Measurements from ENCODE around the gene GDPD3.
"Not testable (repeated sequence)": the region's sequence is repeated elsewhere in the genome, so short reads cannot be mapped to it uniquely, and the experiment has no call there.

The GDPD3 gene, protein sequence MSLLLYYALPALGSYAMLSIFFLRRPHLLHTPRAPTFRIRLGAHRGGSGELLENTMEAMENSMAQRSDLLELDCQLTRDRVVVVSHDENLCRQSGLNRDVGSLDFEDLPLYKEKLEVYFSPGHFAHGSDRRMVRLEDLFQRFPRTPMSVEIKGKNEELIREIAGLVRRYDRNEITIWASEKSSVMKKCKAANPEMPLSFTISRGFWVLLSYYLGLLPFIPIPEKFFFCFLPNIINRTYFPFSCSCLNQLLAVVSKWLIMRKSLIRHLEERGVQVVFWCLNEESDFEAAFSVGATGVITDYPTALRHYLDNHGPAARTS

DNA sequence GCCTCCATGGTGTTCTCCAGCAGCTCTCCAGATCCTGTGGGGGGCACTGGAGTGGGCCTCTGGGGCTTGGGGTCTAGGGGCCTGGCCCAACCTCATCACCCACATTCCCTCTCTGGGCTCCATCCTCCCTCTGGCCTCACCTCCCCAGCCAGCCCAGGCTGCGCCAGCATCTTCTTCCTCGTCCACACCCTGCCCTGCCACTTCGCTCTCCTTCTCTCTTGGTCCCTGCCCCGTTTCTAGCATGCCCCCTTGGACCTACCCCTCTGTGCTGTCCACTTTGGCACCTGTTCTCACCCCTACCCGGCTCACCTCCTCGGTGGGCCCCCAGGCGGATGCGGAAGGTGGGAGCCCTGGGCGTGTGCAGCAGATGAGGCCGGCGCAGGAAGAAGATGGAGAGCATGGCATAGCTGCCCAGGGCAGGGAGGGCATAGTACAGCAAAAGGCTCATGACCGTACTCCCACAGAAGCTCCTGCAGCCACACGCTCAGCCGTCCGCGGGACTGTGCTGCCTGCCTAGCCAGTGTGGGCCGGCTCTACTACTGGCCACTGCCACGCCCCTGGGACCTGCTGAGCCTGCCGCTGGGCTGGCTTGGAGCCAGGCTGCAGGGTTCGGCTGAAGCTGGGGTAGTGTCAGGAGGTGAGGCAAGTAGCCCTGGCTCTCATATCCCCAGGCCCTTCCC, at the start of gene GDPD3:
GDPD3 (minus strand) TSS at position 507 of the 680 bp plus-strand sequence; CDS start at position 448, 59 bp downstream.
- DNase-seq: no peak

DNA sequence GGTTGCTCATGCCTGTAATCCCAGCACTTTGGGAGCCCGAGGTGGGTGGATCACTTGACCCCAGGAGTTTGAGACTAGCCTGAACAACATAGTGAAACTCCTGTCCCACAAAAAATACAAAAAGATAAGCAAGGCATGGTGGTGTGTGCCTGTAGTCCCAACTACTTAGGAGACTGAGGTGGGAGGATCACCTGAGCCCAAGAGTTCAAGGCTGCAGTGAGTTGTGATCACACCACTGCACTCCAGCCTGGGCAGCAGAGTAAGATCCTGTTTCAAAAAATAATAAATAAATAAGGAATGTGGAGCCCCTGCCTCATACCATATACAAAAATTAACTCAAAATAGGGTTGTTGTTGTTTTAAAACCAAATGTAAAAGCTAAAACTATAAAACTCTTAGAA, 43.9 kb upstream of the GDPD3 start:
- no peak for DNase-seq

DNA sequence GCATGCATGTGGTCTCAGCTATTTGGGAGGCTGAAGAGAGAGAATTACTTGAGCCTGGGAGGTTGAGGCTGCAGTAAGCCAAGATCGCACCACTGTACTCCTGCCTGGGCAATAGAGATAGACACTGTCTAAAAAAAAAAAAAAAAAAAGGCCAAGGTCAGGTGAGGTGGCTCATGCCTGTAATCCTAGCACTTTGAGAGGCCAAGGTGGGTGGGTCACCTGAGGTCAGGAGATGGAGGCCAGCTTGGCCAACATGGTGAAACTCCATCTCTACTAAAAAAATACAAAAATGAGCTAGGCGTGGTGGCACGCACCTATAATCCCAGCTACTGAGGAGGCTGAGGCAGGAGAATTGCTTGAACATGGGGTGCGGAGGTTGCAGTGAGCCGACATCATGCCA, 41.9 kb upstream of the GDPD3 start:
- DNase-seq: no peak

DNA sequence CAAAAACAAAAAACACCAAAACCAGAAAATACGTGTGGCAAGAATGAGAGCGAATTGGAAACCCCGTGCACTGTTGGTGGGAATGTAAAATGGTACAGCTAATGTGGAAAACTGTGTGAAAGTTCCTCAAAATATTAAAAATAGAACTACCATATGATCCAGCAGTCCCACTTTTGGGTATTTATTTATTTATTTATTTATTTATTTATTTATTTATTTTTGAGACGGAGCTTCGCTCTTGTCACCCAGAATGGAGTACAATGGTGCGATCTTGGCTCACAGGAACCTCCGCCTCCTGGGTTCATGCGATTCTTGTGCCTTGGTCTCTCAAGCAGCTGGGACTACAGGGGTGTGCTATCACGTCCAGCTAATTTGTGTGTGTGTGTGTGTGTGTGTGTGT, 39.2 kb upstream of the GDPD3 start:
- DNase-seq: no peak

DNA sequence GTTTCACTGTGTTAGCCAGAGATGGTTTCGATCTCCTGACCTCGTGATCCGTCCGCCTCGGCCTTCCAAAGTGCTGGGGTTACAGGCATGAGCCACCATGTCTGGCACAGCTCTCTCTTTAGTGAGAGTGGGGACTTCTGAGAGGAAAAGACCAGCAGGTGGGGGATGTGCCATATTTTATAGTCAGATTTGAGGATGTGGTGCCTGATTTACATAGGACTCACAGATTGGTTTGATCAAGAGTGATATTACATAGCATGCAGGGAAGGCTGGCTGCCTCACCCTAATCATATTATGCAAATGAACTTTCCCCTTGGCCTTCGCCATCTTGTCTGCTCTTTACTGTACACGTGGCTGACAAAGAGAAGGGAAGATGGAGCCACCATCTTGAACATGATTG, 37.8 kb upstream of the GDPD3 start:
- DNase-seq: no peak

DNA sequence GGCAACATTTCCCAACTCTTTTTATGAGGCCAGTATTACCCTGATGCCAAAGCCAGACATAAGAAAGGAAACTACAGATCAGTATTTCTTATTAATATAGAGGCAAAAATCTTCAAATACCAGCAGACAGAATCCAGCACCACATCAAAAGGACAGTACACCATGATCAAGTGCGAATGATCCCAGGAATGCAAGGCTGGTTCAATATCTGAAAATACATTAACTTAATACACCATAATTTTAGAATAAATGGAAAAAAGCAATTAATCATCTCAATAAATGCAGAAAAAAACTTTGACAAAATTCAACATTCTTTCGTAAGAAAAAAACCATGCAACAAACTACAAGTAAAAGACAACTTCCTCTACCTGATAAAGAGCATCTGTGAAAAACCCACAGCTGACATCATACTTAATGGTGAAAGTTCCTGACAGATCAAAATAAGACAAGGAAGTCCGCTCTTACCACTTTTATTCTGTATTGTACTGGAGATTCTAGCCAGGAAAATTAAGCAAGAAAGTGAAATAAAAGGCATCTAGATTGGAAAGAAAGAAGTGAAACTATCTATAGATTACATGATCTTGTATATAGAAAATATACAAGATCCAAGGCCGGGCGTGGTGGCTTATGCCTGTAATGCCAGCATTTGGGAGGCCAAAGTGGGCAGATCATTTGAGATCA, 36.1 kb upstream of the GDPD3 start:
- no peak for DNase-seq

DNA sequence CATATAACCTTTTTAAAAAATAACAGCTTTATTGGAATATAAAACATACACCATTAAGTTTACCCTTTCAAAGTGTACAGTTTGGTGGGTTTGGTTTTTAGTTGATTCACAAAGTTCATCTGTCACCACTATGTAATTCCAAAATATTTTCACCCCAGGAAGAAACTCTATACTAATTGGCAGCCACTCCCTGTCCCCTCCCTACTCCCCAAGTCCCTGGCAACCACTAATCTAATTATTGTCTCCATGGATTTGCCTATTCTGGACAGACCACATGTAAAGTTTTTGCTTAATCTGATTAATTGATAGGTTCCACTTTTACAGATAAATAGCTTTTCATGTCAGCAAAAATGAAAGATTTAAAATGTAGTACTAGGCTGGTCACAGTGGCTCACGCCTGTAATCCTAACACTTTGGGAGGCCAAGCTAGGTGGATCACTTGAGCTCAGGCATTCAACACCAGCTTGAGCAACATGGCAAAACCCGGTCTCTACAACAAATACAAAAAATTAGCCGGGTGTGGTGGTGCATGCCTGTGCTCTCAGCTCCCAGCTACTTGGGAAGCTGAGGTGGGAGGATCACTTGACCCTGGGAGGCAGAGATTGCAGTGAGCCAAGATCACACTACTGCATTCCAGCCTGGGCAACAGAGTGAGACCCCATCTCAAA, 34.6 kb upstream of the GDPD3 start:
- no peak for DNase-seq

DNA sequence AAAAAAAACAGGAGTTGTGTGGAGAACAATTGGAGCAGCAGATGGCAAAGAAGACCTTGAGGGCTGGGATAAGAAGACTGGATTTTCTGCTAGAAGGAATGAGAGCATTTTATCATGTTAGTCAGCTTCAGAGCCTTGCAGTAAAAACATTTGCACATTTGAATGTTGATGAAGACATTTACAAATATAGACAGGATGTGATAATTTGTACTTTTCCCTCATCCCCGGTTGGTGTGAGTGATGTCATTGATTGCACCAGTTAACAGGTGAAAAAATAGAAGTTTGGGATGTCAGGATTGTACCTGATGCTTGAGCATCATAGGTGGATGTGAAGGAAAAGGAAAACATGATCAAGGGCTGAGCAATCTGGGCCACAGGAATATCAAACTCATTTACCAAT, 32.3 kb upstream of the GDPD3 start:
- no peak for DNase-seq

DNA sequence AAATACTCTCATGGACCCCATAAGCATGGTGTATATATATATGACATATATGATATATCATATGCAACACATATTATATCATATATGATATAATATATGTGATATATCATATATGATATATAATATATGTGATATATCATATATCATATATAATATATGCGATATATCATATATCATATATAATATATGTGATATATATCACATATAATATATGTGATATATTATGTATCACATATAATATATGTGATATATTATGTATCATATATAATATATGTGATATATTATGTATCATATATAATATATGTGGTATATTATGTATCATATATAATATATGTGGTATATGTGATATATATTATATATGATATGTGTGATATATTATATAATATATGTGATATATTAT, 31.6 kb upstream of the GDPD3 start:
- no peak for DNase-seq

DNA sequence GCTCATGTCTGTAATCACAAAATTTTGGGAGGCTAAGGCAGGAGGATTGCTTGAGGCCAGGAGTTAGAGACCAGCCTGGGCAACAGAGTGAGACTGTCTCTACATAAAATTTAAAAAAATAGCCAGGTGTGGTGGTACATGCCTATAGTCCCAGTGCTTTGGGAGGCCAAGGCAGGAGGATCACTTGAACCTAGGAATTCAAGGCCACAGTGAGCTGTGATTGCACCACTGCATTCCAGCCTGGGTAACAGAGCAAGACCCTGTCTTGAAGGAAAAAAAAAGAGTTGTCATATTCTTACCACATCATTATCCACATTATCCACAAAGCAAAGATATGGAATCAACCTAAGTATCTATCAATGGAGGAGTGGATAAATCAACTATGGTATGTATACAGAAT, 30.7 kb upstream of the GDPD3 start:
- no peak for DNase-seq

DNA sequence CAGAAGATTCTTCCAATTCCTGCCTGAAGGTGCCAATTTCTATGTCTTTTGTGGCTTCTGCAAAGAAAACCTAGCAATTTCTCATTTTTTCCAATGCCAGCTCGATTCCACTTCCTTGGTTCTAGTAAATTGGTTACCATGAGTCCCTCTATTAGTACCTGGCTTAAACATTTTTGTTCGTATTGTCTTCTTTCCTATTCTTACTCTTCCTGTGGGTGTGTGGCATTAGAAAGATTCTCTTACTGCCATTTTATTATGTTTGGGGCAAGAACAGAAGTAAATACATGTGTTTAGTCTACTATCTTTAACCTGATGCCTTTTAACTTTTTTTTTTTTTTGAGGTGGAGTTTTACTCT, 30.0 kb upstream of the GDPD3 start:
- no peak for DNase-seq

DNA sequence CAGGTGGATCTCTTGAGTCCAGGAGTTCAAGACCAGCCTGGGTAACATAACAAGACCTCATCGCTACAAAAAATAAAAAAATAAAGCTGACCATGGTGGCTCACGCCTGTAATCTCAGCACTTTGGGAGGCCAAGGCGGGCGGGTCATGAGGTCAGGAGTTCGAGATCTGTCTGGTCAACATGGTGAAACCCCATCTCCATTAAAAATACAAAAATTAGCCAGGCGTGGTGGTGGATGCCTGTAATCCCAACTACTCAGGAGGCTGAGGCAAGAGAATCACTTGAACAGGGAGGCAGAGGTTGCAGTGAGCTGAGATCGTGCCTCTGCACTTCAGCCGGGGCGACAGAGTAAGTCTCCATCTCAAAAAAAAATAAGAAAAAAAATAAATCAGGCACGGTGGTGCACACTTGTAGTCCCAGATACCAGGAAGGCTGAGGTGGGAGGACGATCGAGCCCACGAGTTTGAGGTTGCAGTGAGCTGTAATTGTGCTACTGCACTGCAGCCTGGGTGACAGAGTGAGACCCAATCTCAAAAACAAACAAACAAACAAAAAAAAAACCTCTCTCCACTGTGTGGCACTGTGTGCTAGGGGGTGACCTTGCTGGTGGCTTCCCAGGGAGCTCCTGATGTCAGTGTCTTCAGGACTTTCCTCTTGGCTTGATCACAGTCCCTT, 29.5 kb upstream of the GDPD3 start:
- DNase-seq: no peak

DNA sequence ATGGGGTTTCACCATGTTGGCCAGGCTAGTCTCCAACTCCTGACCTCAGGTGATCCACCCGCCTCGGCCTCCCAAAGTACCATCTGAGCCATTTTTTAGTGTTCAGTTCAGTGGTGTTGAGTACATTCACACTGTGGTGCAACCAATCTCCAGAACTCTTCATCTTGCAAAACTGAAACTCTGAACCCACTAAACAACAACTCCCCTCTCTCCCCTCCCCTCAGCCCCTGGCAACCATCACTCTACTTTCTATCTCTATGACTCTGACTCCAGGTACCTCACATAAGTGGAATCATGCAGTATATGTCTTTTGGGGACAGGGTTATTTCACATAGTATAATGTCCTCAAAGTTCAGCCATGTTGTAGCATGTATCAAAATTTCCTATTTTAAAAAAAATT, 28.4 kb upstream of the GDPD3 start:
- DNase-seq: no peak

DNA sequence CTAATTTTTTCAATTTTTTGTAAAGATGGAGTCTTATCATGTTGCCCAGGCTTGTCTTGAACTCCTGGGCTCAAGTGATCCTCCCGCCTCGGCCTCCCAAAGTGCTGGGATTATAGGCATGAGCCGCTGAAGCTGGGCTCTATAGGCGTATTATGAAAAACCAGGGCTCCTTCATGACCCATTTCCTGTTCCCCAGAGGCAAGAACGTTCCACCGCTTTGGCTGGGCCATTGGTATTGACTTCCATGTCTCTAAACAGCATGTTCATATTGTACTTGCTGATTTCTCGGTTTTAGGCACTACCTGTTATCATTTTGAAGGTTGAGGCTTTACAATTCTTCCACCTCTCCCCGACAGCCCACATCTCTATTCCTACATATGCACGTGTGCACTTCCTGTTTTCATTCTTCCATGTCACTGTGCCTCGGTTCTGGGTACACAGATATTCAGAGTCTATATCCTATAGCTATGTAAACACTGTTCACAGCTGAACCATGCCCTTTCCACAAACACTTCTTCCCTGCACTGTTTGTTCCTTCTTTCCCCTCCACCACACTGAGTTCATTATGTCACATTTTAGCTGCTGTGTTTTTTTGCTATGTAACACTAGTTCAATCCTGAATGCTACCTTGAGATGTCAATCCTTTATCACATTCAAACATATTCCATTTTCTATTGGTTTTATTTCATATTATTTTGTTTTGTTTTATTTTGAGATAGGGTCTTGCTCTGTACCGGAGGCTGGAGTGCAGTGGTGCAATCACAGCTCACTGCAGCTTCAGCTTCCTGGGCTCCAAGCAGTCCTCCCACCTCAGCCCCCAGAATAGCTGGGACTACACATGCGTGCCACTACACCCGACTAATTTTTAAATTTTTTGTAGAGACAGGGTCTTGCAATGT, 26.5 kb upstream of the GDPD3 start:
- DNase-seq: no peak

DNA sequence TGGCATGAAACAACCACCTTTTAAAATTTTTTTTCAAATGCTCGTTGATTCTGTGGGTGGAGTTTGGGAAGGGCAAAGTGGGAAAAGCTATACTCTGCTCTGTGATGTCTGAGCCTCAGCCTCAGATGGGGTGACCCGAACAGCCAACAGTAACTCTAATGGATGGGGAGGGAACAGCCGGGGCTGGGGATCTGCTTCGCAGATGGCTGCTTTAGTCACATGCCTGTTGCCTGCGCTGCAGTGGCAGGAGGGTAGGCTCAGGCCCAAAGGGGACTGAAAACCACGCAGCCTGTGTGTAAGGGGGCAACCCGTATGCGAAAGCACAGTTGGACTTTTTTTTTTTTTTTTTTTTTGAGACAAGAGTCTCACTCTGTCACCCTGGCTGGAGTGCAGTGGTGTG, 24.6 kb upstream of the GDPD3 start:
- DNase-seq: no peak

DNA sequence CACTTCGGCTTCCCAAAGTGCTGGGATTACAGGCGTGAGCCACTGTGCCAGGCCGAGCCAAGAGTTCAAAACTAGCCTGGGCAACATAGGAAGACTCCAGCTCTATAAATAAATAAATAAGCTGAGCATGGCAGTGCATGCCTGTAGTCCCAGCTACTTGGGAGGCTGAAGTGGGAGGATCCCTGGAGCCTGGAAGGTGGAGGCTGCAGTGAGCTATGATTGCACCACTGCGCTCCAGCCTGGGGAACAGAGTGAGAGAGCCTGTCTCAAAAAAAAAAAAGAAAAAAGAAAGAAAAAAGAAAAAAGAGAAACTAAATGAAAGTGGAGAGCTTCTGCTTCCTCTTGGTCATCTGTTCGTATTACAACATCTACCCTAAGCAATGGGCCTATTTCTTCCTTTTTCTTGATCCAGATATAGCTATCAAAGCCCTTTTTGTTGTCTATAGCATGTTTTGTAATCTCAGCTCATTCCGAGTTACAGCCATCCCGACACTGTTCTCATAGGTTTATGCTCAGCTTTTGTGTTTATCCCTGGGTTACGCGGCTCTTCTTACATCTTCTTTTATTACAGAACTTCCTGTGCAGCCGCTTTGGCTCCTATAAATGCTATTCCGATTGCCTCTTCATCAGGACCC, 23.8 kb upstream of the GDPD3 start:
- DNase-seq: no peak

DNA sequence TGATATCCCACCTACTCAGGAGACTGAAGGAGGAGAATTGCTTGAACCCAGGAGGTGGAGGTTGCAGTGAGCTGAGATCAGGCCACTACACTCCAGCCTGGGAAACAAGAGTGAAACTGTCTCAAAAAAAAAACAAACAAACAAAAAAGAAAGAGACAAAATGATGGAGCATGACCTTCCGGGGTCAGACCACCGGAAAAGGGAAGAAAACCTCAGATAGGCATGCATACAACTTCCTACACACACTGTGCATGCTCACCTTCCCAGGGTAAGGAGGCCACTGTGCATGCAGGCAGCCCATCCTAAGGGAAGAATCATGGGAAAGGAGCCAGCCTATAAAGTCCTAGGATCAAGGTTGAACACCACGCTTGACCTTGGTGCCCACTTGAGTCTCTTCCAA, 19.3 kb upstream of the GDPD3 start:
- DNase-seq: no peak

DNA sequence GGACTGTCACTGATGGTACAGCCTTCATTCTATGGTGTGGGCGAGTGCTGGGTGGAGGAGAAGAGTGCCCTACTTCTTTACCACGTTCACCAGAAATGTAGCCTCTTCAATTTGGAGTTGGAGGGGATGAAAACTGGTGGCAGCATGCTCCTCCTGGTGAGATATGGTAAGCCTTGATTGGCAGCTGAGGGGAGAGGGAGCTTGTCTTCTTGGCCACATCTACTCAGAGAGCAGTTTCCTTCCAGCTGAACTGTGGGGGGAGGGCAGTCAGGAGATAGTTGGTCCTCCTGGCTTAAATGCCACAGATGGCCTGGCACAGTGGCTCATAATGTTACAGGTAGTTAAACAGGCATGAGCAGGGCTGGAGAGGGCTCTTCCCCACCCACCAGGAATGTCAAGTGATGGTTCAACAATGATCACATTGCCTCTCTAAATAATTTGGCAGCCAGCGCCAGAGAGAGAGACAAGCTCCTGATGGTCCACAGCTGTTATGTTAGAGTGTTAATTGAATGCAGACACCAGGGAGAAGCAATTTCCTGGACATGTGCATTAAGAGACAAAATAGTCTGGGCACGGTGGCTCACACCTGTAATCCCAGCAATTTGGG, 18.6 kb upstream of the GDPD3 start:
- DNase-seq: peak; percentile 46

DNA sequence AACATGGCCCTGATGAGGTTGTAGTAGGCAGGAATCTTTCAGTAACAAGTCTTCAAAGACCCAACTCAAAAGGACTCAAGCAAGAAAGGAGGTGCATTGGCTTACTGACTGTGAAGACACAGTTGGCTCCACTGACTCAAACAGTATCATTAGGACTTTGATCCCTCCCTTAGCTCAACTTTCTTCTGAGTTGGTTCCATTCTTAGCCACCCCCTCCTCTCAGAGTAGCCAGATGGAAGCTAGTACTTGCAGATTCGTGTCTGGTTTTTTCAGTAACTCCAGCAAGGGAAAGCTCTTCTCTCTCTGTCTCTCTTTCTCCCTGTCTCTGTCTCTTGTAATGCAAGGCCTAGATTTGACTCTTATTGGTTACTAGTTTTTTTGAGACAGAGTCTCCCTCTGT, 14.7 kb upstream of the GDPD3 start:
- no peak for DNase-seq

DNA sequence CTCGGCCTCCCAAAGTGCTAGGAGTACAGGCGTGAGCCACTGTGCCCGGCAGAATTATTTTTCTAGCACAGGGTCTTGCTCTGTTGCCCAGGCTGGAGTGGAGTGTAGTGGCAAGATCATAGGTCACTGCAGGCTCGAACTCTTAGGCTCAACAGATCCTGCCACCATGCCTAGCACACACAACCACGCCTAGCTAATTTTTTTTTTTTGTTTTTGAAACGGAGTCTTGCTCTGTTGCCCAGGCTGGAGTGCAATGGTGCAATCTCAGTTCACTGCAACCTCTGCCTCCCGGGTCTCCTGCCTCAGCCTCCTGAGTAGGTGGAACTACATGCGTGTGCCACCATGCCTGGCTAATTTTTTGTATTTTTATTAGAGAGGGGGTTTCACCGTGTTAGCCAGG, 12.4 kb upstream of the GDPD3 start:
- not testable (repeated sequence) for DNase-seq

DNA sequence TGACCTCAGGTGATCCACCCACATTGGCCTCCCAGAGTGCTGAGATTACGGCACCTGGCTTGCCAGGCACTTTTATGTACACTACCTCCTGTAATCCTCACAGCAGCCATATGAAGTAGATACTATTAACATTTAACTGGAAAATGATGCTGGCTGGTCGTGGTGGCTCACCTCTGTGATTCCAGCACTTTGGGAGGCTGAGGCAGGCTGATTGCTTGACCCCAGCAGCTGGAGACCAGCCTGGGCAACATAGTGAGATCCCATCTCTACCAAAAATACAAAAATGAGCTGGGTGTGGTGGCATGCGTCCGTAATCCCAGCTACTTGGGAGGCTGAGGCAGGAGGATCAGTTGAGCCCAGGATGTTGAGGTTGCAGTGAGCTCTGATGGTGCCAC, 11.6 kb upstream of the GDPD3 start:
- no peak for DNase-seq
